Activated naive CD8-positive, alpha-beta T cell treated with anti-CD3 and anti-CD28 coated beads, Interleukin-2, amount 50 U/mL, for 16 hours (primary cell): ENCODE data around the gene TTI1.

ENCODE experiments used
- DNase-seq: peaks from one replicate; pipeline ENCODE4 v3.0.0-alpha.2; 2020; ENCODE audit warnings: low read depth, low spot score

TTI1 gene

DNA sequence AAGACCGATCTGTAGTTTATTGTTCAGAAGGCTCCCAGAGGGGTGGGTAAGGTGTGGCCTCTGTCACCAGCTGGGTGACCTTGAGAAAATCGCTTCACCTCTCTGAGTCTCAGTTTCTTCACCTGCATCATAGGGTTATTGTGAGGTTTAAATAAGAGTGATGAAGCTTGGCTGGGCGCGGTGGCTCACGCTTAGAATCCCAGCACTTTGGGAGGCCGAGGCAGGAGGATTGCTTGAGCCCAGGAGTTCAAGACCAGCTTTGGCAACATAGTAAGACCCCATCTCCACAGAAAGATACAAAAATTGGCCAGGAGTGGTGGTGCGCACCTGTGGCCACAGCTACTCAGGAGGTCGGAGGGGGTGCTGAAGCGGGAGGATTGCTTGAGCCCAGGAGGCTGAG is 94.3 kb downstream of the TTI1 start:
- DNase-seq, result no peak

DNA sequence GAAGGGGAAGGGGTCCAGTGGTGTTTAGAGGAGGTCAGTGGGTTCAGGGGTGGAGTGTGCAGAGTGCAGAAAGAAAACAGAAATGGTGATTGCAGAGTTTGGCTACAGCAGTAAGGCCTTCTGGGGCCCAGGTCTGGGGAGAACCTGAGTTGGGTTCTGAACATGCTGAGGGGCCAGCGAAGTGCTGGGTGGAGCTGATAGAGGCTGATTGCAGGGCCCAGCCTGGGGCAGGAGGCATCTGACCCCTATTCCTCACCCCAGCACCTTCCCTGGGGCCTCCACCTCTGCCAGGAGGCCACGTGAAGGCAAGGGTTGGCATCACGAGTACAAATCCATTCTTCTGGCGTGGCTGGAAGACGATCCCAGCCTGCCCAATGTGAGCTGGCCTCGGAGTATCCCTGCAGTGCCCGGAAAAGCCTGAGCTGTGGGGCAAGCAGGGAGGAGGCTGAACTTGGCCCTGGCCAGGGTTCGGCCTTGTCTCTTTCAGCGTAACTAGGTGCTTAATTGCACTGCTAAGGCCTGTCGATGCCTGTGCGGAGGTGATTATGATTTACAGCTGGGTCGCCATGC is 95.0 kb downstream of the TTI1 start:
- no peak for DNase-seq

DNA sequence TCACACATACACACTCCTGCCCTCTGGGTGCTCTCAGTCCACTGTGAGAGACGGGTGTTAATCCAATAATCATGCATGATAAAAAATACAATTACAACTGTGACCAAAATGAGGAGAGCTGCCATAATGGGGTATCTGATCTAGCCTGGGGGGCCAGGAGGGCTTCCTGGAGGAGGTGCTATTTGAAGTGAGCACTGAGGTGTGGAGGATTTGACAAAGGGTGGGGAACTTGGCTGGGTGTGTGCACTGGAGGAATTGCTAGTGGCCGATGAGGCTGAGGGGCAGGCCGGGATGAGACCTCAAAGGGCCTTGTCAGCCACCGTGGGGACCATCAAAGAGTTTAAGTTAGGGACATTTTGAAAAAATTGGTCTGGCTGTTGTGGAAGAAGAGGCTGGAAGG is 95.6 kb downstream of the TTI1 start:
- no peak for DNase-seq

GRCh38 chr20:37936451-37936850 is 96.8 kb downstream of the TTI1 start:
- DNase-seq, result no peak

GRCh38 chr20:37936041-37936440 is 97.2 kb downstream of the TTI1 start:
- no peak for DNase-seq

GRCh38 chr20:37935435-37935834 is 97.8 kb downstream of the TTI1 start:
- DNase-seq, result no peak

GRCh38 chr20:37934634-37935375 is 98.5 kb downstream of the TTI1 start:
- no peak for DNase-seq

DNA sequence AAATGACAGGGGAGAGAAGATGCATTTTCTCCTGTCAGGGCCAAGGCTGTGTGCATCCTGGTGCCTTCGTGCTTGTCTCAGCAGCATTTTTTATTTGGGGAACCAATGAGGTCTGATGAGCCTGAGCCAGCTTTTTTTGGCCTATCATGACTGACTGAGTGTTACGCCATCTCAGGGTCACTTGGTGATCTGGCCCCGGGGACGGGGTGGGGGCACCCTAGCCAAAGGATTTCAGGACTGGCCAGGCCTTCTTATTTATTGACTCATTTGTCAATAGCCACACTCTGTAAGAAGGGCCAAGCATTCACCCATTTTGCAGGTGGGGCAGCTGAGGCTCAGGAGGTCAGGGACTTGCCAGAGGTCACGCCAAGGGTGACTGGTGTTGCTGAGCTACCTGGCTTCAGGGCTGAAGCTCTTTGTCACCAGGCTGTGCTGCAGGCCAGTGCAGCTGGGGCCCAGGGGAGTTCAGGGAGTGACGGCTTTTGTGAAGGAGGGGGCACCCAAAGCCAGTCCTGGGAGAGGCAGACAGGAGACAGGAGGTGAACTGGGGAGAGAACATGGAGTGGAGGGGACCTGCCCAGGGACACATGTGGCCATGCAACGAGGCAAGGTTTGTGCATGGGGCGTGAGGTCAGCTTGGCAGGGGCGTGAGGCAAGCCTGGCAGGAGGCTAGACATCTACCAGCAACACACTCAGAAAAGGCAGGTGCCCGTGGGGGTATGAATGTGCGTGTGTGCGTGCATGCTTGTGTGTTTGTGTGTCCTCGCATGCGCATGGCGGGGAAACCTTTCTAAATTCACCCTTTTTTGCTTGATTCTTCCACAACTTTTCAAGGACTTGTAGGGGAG is 99.2 kb downstream of the TTI1 start:
- no peak for DNase-seq
